K562 (cell line): ENCODE data around the gene MED15. TPM values are rescaled to one million over a fixed set of nuclear protein-coding genes. Genes with fewer than 3 reads are reported as not detected.

Experiments
- BCOR ChIP-seq: fragments of 450-650 bp; IDR thresholded peaks from 2 replicates; pipeline ENCODE4 v1.6.1; 2016
- DPF2 ChIP-seq: fragments of 450-650 bp; IDR thresholded peaks from 2 replicates; pipeline ENCODE4 v1.6.1; 2016
- FOXA3 ChIP-seq, 2 experiments: fragments of 450-650 bp in 1 of 2; sonication (generic) in 1 of 2; formaldehyde crosslinking; IDR thresholded peaks in 1 of 2; conservative IDR thresholded peaks in 1 of 2; 2 replicates each; pipeline versions ENCODE4 v1.4.0 to v1.8.0; 2020 to 2022; ENCODE audit warnings: mild to moderate bottlenecking in 2 of 2, missing genetic modification reagents in 1 of 2
- KLF13 ChIP-seq: fragments of 450-650 bp; IDR thresholded peaks from 2 replicates; pipeline ENCODE4 v1.6.1; 2016; ENCODE audit warnings: missing genetic modification characterization, low read depth, mild to moderate bottlenecking, missing compliant biosample characterization, moderate library complexity, borderline replicate concordance
- MLX ChIP-seq, 2 experiments: fragments of 450-650 bp in 1 of 2; sonication (generic) in 1 of 2; formaldehyde crosslinking; conservative IDR thresholded peaks; 2 replicates each; pipeline versions ENCODE4 v1.4.0 to v1.8.1; 2020 to 2022; ENCODE audit warnings: mild to moderate bottlenecking in 1 of 2, missing genetic modification reagents in 1 of 2
- RBFOX2 ChIP-seq: fragments of 200-400 bp; formaldehyde crosslinking; IDR thresholded peaks from 2 replicates; pipeline ENCODE4 v1.6.1; 2017; ENCODE audit warnings: low read depth, mild to moderate bottlenecking, low read length, moderate library complexity
- RFX1 ChIP-seq: fragments of 450-650 bp; IDR thresholded peaks from 2 replicates; pipeline ENCODE4 v1.6.1; 2016; ENCODE audit warnings: mild to moderate bottlenecking, moderate library complexity
- SMC3 ChIP-seq: conservative IDR thresholded peaks from 2 replicates; pipeline ENCODE4 v1.6.1; 2011; ENCODE audit warnings: low read depth, low read length, improper control_type of control experiment; ENCODE audit not compliant: insufficient read depth
- ZNF143 ChIP-seq: sonication (generic); formaldehyde crosslinking; IDR thresholded peaks from 2 replicates; pipeline ENCODE4 v1.9.0; 2022; ENCODE audit warnings: mild to moderate bottlenecking, missing genetic modification reagents
- ZNF583 ChIP-seq: fragments of 250-450 bp; sonication (Bioruptor Pico); IDR thresholded peaks from 2 replicates; pipeline ENCODE4 v1.4.0; 2020
- ZNF592 ChIP-seq: fragments of 450-650 bp; IDR thresholded peaks from 2 replicates; pipeline ENCODE4 v1.6.1; 2017; ENCODE audit warnings: antibody characterized with exemption, mild to moderate bottlenecking
- ZSCAN29 ChIP-seq: fragments of 450-650 bp; IDR thresholded peaks from 2 replicates; pipeline ENCODE4 v1.6.1; 2017
- polyA plus RNA-seq, 8 experiments: library from polyadenylated mRNA; depleted of rRNA in 4 of 8; stranded (reverse) in 5 of 8; unstranded in 3 of 8; fragments of >200 nt; fragmentation: Nextera tagmentation in 2 of 8; fragmentation: Illumina TruSeq in 1 of 8; extraction: Ambion mirVana in 2 of 8; extraction: Trizol in 1 of 8; gene quantifications; 2 replicates each; pipeline versions ENCODE4 v1.2.1 to v1.2.3, GENCODE V29; 2011 to 2014; ENCODE audit warnings: inconsistent platforms in 1 of 8, missing spikeins in 1 of 8
- total RNA-seq, 7 experiments: library from RNA; depleted of rRNA in 6 of 7; stranded (reverse); fragments of >200 nt in 6 of 7; fragmentation: Illumina TruSeq in 2 of 7; extraction: Trizol in 2 of 7; gene quantifications; 2 replicates each; pipeline versions ENCODE4 v1.2.1 to v1.2.3, GENCODE V29; 2011 to 2021; ENCODE audit warnings: low replicate concordance in 1 of 7
- TF ChIP-seq, protein P1 (sequence below): fragments of 450-650 bp; IDR thresholded peaks from 2 replicates; pipeline ENCODE4 v1.6.1; 2016; ENCODE audit warnings: antibody characterized with exemption
- TF ChIP-seq, protein P2 (sequence below): fragments of 250-450 bp; sonication (Bioruptor Pico); IDR thresholded peaks from 2 replicates; pipeline ENCODE4 v1.4.0; 2020; ENCODE audit warnings: mild to moderate bottlenecking, moderate library complexity
- TF ChIP-seq, protein P3 (sequence below): sonication (generic); formaldehyde crosslinking; IDR thresholded peaks from 2 replicates; pipeline ENCODE4 v1.9.0; 2022; ENCODE audit warnings: mild to moderate bottlenecking, missing genetic modification reagents
- TF ChIP-seq, protein P4 (sequence below): fragments of 450-650 bp; IDR thresholded peaks from 2 replicates; pipeline ENCODE4 v1.6.1; 2016; ENCODE audit warnings: borderline replicate concordance
- TF ChIP-seq, protein P5 (sequence below): sonication (generic); formaldehyde crosslinking; IDR thresholded peaks from 2 replicates; pipeline ENCODE4 v1.8.1; 2022; ENCODE audit warnings: missing genetic modification reagents

The MED15 gene
- total and polyA plus RNA-seq, 9 of the 15 experiments (the other 6 are each of a cell fraction or from before 2014, with no cell fraction given) = 4.0 to 271 (median 60.1) TPM

- no peak for TF ChIP-seq SMC3
- 0 out of 4 replicates have a peak, but pooled peaks of 1 of the 2 experiments have one; percentile 36 for TF ChIP-seq MLX (CRISPR knock-in tag; conservative IDR thresholded peaks at IDR 0.05)
- no peak for TF ChIP-seq BCOR
- TF ChIP-seq, protein P1, sequence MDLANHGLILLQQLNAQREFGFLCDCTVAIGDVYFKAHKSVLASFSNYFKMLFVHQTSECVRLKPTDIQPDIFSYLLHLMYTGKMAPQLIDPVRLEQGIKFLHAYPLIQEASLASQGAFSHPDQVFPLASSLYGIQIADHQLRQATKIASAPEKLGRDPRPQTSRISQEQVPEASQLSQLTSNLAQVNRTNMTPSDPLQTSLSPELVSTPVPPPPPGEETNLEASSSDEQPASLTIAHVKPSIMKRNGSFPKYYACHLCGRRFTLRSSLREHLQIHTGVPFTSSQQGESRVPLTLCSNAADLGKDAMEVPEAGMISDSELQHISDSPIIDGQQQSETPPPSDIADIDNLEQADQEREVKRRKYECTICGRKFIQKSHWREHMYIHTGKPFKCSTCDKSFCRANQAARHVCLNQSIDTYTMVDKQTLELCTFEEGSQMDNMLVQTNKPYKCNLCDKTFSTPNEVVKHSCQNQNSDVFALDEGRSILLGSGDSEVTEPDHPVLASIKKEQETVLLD = no peak
- TF ChIP-seq FOXA3 (CRISPR knock-in tag; conservative IDR thresholded peaks at IDR 0.05 in 1 of 2, IDR thresholded peaks at IDR 0.05 in 1 of 2) = no peak
- no peak for TF ChIP-seq RFX1
- no peak for TF ChIP-seq ZNF592
- TF ChIP-seq ZNF583 (CRISPR knock-in tag) = no peak
- no peak for TF ChIP-seq ZSCAN29
- TF ChIP-seq, protein P2, sequence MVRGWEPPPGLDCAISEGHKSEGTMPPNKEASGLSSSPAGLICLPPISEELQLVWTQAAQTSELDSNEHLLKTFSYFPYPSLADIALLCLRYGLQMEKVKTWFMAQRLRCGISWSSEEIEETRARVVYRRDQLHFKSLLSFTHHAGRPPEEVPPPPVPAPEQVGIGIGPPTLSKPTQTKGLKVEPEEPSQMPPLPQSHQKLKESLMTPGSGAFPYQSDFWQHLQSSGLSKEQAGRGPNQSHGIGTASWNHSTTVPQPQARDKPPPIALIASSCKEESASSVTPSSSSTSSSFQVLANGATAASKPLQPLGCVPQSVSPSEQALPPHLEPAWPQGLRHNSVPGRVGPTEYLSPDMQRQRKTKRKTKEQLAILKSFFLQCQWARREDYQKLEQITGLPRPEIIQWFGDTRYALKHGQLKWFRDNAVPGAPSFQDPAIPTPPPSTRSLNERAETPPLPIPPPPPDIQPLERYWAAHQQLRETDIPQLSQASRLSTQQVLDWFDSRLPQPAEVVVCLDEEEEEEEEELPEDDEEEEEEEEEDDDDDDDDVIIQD = no peak
- TF ChIP-seq KLF13 (tag) = no peak
- no peak for TF ChIP-seq RBFOX2
- TF ChIP-seq, protein P3, sequence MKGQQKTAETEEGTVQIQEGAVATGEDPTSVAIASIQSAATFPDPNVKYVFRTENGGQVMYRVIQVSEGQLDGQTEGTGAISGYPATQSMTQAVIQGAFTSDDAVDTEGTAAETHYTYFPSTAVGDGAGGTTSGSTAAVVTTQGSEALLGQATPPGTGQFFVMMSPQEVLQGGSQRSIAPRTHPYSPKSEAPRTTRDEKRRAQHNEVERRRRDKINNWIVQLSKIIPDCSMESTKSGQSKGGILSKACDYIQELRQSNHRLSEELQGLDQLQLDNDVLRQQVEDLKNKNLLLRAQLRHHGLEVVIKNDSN (CRISPR knock-in tag) = 0 out of 2 replicates have a peak, but pooled peaks have one; percentile 31
- TF ChIP-seq, protein P4, sequence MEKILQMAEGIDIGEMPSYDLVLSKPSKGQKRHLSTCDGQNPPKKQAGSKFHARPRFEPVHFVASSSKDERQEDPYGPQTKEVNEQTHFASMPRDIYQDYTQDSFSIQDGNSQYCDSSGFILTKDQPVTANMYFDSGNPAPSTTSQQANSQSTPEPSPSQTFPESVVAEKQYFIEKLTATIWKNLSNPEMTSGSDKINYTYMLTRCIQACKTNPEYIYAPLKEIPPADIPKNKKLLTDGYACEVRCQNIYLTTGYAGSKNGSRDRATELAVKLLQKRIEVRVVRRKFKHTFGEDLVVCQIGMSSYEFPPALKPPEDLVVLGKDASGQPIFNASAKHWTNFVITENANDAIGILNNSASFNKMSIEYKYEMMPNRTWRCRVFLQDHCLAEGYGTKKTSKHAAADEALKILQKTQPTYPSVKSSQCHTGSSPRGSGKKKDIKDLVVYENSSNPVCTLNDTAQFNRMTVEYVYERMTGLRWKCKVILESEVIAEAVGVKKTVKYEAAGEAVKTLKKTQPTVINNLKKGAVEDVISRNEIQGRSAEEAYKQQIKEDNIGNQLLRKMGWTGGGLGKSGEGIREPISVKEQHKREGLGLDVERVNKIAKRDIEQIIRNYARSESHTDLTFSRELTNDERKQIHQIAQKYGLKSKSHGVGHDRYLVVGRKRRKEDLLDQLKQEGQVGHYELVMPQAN = no peak
- TF ChIP-seq DPF2 = no peak
- TF ChIP-seq, protein P5, sequence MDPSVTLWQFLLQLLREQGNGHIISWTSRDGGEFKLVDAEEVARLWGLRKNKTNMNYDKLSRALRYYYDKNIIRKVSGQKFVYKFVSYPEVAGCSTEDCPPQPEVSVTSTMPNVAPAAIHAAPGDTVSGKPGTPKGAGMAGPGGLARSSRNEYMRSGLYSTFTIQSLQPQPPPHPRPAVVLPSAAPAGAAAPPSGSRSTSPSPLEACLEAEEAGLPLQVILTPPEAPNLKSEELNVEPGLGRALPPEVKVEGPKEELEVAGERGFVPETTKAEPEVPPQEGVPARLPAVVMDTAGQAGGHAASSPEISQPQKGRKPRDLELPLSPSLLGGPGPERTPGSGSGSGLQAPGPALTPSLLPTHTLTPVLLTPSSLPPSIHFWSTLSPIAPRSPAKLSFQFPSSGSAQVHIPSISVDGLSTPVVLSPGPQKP (CRISPR knock-in tag) = no peak
- TF ChIP-seq ZNF143 = no peak
Observed at GRCh38 chr22:20578707-20579106, 71.3 kb downstream of the MED15 start (continued).
